MCF 10A (cell line): Measurements from ENCODE around the gene HS2ST1. TPM values are rescaled to one million over a fixed set of nuclear protein-coding genes. Genes with fewer than 3 reads are reported as not detected.

ENCODE experiments used
- BruUV-seq: library from RNA; stranded (reverse); fragments of 400-500 nt; replicated peaks from 2 replicates; lab custom pipeline; 2021; lab: Mats Ljungman, UMichigan
- CTCF ChIA-PET: fragments of 300-600 bp; sonication (Branson Sonifier 250); formaldehyde crosslinking; extraction: SDS; loops from one replicate; lab custom pipeline; 2021; ENCODE audit warnings: antibody characterized with exemption, inconsistent platforms; lab: Yijun Ruan, JAX
- POLR2A ChIA-PET: fragments of 300-600, 350-650 bp; sonication (Branson Sonifier 250); formaldehyde crosslinking; extraction: SDS; loops from one replicate; lab custom pipeline; 2020; ENCODE audit warnings: antibody characterized with exemption, inconsistent platforms; lab: Yijun Ruan, JAX
- DNase-seq: peaks from one replicate; pipeline ENCODE4 v3.0.0-alpha.2; 2018; ENCODE audit not compliant: unreplicated experiment
- H3K27ac Mint-ChIP-seq: one replicate; pipeline ENCODE4 v1.8.0; 2022; ENCODE audit warnings: mild to moderate bottlenecking, low read depth, mixed read lengths; ENCODE audit not compliant: unreplicated experiment
- H3K27me3 Mint-ChIP-seq: one replicate; pipeline ENCODE4 v1.8.0; 2022; ENCODE audit warnings: mixed read lengths; ENCODE audit not compliant: insufficient read depth, unreplicated experiment
- H3K36me3 Mint-ChIP-seq: one replicate; pipeline ENCODE4 v1.8.0; 2022; ENCODE audit warnings: mild to moderate bottlenecking, moderate library complexity, mixed read lengths; ENCODE audit not compliant: insufficient read depth, unreplicated experiment
- H3K4me1 Mint-ChIP-seq: one replicate; pipeline ENCODE4 v1.8.0; 2022; ENCODE audit warnings: mixed read lengths; ENCODE audit not compliant: insufficient read depth, unreplicated experiment
- H3K4me3 Mint-ChIP-seq: one replicate; pipeline ENCODE4 v1.8.0; 2022; ENCODE audit warnings: mild to moderate bottlenecking, moderate library complexity, mixed read lengths; ENCODE audit not compliant: unreplicated experiment
- H3K9me3 Mint-ChIP-seq: one replicate; pipeline ENCODE4 v1.8.0; 2022; ENCODE audit warnings: mixed read lengths; ENCODE audit not compliant: unreplicated experiment
- CTCF ChIP-seq: fragments of 200-600 bp; IDR thresholded peaks from one replicate; pipeline ENCODE4 v1.8.0; 2022; ENCODE audit warnings: antibody characterized with exemption, mild to moderate bottlenecking; ENCODE audit not compliant: unreplicated experiment
- intact Hi-C: fragments of 100-400 bp; cut with micrococcal nuclease; formaldehyde crosslinking; loops from 2 replicates; pipeline ENCODE4 v1.14.1; 2022
- total RNA-seq: library from RNA; stranded (reverse); gene quantifications from 2 replicates; pipeline ENCODE4 v1.2.3, GENCODE V29; 2022

HS2ST1 gene
- total RNA-seq, 1 experiment from 2014 or later, result 20.4 TPM

- ChIA-PET CTCF (interaction anchor here (1.0 kb wide), 1 partner anchor 30 kb away, joined by 4 read pairs; no protein-coding TSS in a partner anchor), POLR2A (interaction anchor here (0.6 kb wide), 2 partner anchors 9 to 73 kb away, joined by 3 to 4 read pairs; no protein-coding TSS in a partner anchor)
- Mint-ChIP-seq H3K27me3 (no peaks in the 10 kb centered on the region), H3K4me1 (no peaks in the 10 kb centered on the region), H3K9me3 (no peaks in the 10 kb centered on the region), H3K4me3 (no peak overlapping the region), H3K36me3 (no peaks in the 10 kb centered on the region), H3K27ac (no peak overlapping the region)
- intact Hi-C loops, result no loop called here
- BruUV-seq, result no TSS peak
- no peak for DNase-seq
- no peak for TF ChIP-seq CTCF
These were observed 77.2 kb downstream of the HS2ST1 start for GRCh38 chr1:86991549-86992186.

GRCh38 chr1:86992861-86993260 lies 78.4 kb downstream of the HS2ST1 start:
- ChIA-PET POLR2A (interaction anchor here (0.7 kb wide), 1 partner anchor 537 kb away, joined by 3 read pairs; no protein-coding TSS in a partner anchor), CTCF (interaction anchor here (0.6 to 0.7 kb wide), 2 partner anchors 10 to 28 kb away, joined by 3 read pairs; no protein-coding TSS in a partner anchor)
- intact Hi-C loops, result no loop called here
- no peaks in the 10 kb centered on the region for H3K9me3 Mint-ChIP-seq
- H3K27me3 Mint-ChIP-seq, result no peaks in the 10 kb centered on the region
- TF ChIP-seq CTCF, result no peak
- no peak overlapping the region for H3K27ac Mint-ChIP-seq
- no peaks in the 10 kb centered on the region for H3K4me1 Mint-ChIP-seq
- DNase-seq, result no peak
- no peaks in the 10 kb centered on the region for H3K36me3 Mint-ChIP-seq
- no peak overlapping the region for H3K4me3 Mint-ChIP-seq
- BruUV-seq, result no TSS peak

- H3K27me3 Mint-ChIP-seq, result no peaks in the 10 kb centered on the region
- ChIA-PET CTCF (interaction anchor here (0.5 to 0.7 kb wide), 3 partner anchors 27 to 1152 kb away, joined by 3 to 4 read pairs (median 3); no protein-coding TSS in a partner anchor), POLR2A (interaction anchor here (0.7 kb wide), 1 partner anchor 537 kb away, joined by 3 read pairs; no protein-coding TSS in a partner anchor)
- H3K27ac Mint-ChIP-seq, result no peak overlapping the region
- no peak for TF ChIP-seq CTCF
- H3K4me3 Mint-ChIP-seq, result no peak overlapping the region
- H3K36me3 Mint-ChIP-seq, result no peaks in the 10 kb centered on the region
- no TSS peak for BruUV-seq
- no peaks in the 10 kb centered on the region for H3K9me3 Mint-ChIP-seq
- no peaks in the 10 kb centered on the region for H3K4me1 Mint-ChIP-seq
- intact Hi-C loops, result no loop called here
- DNase-seq, result no peak
These were observed 79.0 kb downstream of the HS2ST1 start for GRCh38 chr1:86993269-86993985.

GRCh38 chr1:86994061-86994460 lies 79.6 kb downstream of the HS2ST1 start:
- TF ChIP-seq CTCF, result no peak
- no peak overlapping the region for H3K27ac Mint-ChIP-seq
- H3K9me3 Mint-ChIP-seq, result no peaks in the 10 kb centered on the region
- DNase-seq, result no peak
- no peak overlapping the region for H3K4me3 Mint-ChIP-seq
- ChIA-PET POLR2A (interaction anchor here (1.5 kb wide), 1 partner anchor 80 kb away, joined by 4 read pairs; the partner anchor contains the start of genes HS2ST1 and SELENOF), CTCF (interaction anchor here (0.5 to 0.7 kb wide), 3 partner anchors 28 to 1152 kb away, joined by 3 to 4 read pairs (median 3); no protein-coding TSS in a partner anchor)
- intact Hi-C loops, result no loop called here
- H3K36me3 Mint-ChIP-seq, result no peaks in the 10 kb centered on the region
- no peaks in the 10 kb centered on the region for H3K27me3 Mint-ChIP-seq
- BruUV-seq, result no TSS peak
- H3K4me1 Mint-ChIP-seq, result no peaks in the 10 kb centered on the region
